Gastroesophageal sphincter (tissue), 4 donors: ENCODE results near the gene RELT. TPM values are rescaled to one million over a fixed set of nuclear protein-coding genes. Genes with fewer than 3 reads are reported as not detected.

Experiments used
- ATAC-seq: fragments of 150-250 bp; one replicate; pipeline ENCODE4 v1.9.1; 2016; ENCODE audit warnings: mild to moderate bottlenecking, moderate library complexity
- H3K27ac ChIP-seq, 4 donors: fragments of 200-600 bp; sonication (generic) in 3 of 4; 1 replicate in 3 of 4; 2 replicates in 1 of 4; pipeline ENCODE4 v1.5.1; 2016 to 2019
- H3K27me3 ChIP-seq: fragments of 200-600 bp; sonication (generic); one replicate; pipeline ENCODE4 v1.5.1; 2019
- H3K36me3 ChIP-seq, 2 donors: fragments of 200-600 bp; sonication (generic); one replicate each; pipeline ENCODE4 v1.5.1; 2019; ENCODE audit warnings: control low read depth in 1 of 2
- H3K4me1 ChIP-seq, 3 donors: fragments of 200-600 bp; sonication (generic); 1 replicate in 2 of 3; 2 replicates in 1 of 3; pipeline ENCODE4 v1.5.1; 2016 to 2019; ENCODE audit warnings: control low read depth in 2 of 3
- H3K4me3 ChIP-seq, 2 donors: fragments of 200-600 bp; sonication (generic); one replicate each; pipeline ENCODE4 v1.5.1; 2019; ENCODE audit warnings: mild to moderate bottlenecking in 1 of 2, moderate library complexity in 1 of 2
- H3K9me3 ChIP-seq, 3 donors: fragments of 200-600 bp; sonication (generic); one replicate each; pipeline ENCODE4 v1.5.1; 2017 to 2019; ENCODE audit warnings: control low read depth in 2 of 3
- EP300 ChIP-seq: sonication (generic); formaldehyde crosslinking; IDR thresholded peaks from one replicate; pipeline ENCODE4 v1.6.1; 2017; ENCODE audit warnings: antibody characterized with exemption, mild to moderate bottlenecking
- POLR2A ChIP-seq, 2 donors: fragments of 450-650 bp; IDR thresholded peaks; one replicate each; pipeline ENCODE4 v1.6.1; 2017; ENCODE audit warnings: antibody characterized with exemption in 2 of 2, mild to moderate bottlenecking in 2 of 2, moderate library complexity in 1 of 2
- POLR2AphosphoS5 ChIP-seq: sonication (generic); formaldehyde crosslinking; IDR thresholded peaks from one replicate; pipeline ENCODE4 v1.6.1; 2017; ENCODE audit warnings: antibody characterized with exemption
- WGBS, 2 donors: methylation state at CpG; one replicate each; pipeline ENCODE4 v1.1.5; 2018; ENCODE audit warnings: low coverage in 1 of 2; 5-methylcytosine and 5-hydroxymethylcytosine counted together
- total RNA-seq, 4 donors: library from RNA; depleted of rRNA; stranded (reverse); fragments of >200 nt; gene quantifications; one replicate each; pipeline ENCODE4 v1.1.0, GENCODE V29; 2016
- TF ChIP-seq, protein P1 (sequence below), 4 experiments: fragments of 200-600 bp in 2 of 4; fragments of 450-650 bp in 2 of 4; sonication (generic) in 1 of 4; IDR thresholded peaks; one replicate each; pipeline ENCODE4 v1.5.1; 2017 to 2019; ENCODE audit warnings: antibody characterized with exemption in 4 of 4, mild to moderate bottlenecking in 2 of 4, moderate library complexity in 2 of 4

The RELT gene
- total RNA-seq, 4 donors from 2014 or later = 2.3 to 5.7 (median 3.5) TPM

DNA sequence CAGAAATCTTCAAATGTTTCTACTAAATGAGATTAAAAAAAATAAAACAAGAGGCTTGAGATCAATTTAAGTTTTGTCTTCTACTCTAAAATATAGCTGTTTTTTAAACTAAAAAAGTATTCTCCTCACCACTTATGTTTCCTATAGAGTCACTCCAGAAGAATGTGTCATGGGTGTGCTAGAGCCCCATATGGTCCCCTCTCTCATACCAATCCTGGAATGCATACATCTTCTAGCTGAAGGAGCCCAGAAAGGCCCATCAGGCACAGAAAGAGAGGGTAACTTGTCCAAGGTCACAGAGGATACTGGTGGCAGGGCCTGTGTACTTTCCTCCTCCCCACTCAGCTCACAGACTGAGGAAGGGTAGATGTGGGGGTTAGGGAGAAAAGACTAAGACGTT, 34.4 kb downstream of the RELT start:
- no peak overlapping the region for H3K27ac ChIP-seq
- H3K27me3 ChIP-seq = no peaks in the 10 kb centered on the region
- peaks cover 0 to 54% of the 10 kb centered on the region in 2 donors for H3K36me3 ChIP-seq
- H3K4me1 ChIP-seq = peaks cover 0 to 18% (median 9%) of the 10 kb centered on the region in 3 donors
- WGBS, 2 donors = 88% methylated on average over 1 of the region's 1 CpG; no CpG with 5 or more reads in 1 of the 2 donors
- H3K4me3 ChIP-seq = no peak overlapping the region
- no peak for ATAC-seq
- TF ChIP-seq EP300 (no peak), POLR2A (IDR thresholded peaks at IDR 0.05) (no peak)
- H3K9me3 ChIP-seq = no peaks in the 10 kb centered on the region

DNA sequence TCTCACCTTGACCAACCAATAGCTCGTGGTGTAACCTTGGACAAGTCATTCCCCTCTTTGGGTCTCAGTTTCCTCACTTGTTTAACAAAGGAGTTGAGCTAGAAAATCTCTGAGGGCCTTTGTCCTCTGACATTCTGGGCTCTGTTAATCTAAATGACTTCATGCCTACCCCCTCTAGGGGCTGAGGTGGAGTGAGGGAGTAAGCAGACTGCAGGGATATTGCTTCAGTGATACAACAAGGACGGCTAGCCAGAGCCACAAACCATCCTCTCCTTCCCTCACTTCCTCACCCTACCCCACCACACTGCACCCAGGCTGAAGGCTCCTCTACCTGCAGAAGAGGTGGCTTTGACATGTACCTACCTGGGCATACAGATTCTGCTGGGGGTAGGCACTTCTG, 34.8 kb downstream of the RELT start:
- Histone ChIP-seq H3K4me1 (peaks cover 0 to 22% (median 9%) of the 10 kb centered on the region in 3 donors), H3K36me3 (peaks cover 0 to 50% of the 10 kb centered on the region in 2 donors), H3K27ac (no peak overlapping the region), H3K27me3 (no peaks in the 10 kb centered on the region), H3K9me3 (no peaks in the 10 kb centered on the region), H3K4me3 (no peak overlapping the region)
- WGBS, 2 donors = 100% methylated on average over 2 of the region's 2 CpGs; no CpG with 5 or more reads in 1 of the 2 donors
- no peak for ATAC-seq
- TF ChIP-seq, protein P1, sequence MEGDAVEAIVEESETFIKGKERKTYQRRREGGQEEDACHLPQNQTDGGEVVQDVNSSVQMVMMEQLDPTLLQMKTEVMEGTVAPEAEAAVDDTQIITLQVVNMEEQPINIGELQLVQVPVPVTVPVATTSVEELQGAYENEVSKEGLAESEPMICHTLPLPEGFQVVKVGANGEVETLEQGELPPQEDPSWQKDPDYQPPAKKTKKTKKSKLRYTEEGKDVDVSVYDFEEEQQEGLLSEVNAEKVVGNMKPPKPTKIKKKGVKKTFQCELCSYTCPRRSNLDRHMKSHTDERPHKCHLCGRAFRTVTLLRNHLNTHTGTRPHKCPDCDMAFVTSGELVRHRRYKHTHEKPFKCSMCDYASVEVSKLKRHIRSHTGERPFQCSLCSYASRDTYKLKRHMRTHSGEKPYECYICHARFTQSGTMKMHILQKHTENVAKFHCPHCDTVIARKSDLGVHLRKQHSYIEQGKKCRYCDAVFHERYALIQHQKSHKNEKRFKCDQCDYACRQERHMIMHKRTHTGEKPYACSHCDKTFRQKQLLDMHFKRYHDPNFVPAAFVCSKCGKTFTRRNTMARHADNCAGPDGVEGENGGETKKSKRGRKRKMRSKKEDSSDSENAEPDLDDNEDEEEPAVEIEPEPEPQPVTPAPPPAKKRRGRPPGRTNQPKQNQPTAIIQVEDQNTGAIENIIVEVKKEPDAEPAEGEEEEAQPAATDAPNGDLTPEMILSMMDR (IDR thresholded peaks at IDR 0.05) = no peak
- TF ChIP-seq EP300 (no peak), POLR2AphosphoS5 (no peak), POLR2A (IDR thresholded peaks at IDR 0.05) (no peak)

DNA sequence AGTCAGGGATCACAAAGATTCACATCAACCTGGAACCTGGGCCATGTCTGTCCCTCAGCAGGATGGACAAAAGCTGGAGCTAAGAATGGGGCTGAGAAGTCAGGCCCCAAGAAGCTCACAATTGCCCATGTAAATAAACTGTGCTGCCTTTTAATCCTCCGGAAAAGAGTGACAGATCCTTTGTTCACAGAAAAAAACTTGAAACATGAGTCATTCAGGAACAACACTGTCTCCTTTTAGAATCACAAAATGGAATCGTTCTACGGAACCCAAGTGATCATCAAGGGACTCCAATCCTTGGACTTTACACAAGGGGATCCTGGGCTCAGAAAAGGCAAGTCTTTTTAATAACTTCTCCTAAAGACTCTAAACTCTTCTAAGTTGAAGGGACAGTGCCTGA, 36.1 kb downstream of the RELT start:
- Histone ChIP-seq H3K27me3 (no peaks in the 10 kb centered on the region), H3K4me1 (peaks cover 0 to 22% (median 9%) of the 10 kb centered on the region in 3 donors), H3K27ac (no peak overlapping the region), H3K9me3 (no peaks in the 10 kb centered on the region), H3K4me3 (no peak overlapping the region), H3K36me3 (peaks cover 0 to 38% of the 10 kb centered on the region in 2 donors)
- TF ChIP-seq, protein P1 (IDR thresholded peaks at IDR 0.05) = no peak
- no peak for TF ChIP-seq EP300
- no peak for TF ChIP-seq POLR2AphosphoS5
- no peak for TF ChIP-seq POLR2A (IDR thresholded peaks at IDR 0.05)
- no peak for ATAC-seq
- 50 to 66% methylated on average over 1 to 3 of the region's 3 CpGs for WGBS, 2 donors

GRCh38 chr11:73413256-73413655, 37.1 kb downstream of the RELT start:
- Histone ChIP-seq H3K27me3 (no peaks in the 10 kb centered on the region), H3K9me3 (no peaks in the 10 kb centered on the region), H3K4me1 (peaks cover 0 to 22% (median 9%) of the 10 kb centered on the region in 3 donors), H3K27ac (no peak overlapping the region), H3K4me3 (no peak overlapping the region), H3K36me3 (peaks cover 0 to 36% of the 10 kb centered on the region in 2 donors)
- WGBS, 2 donors = 85 to 94% methylated on average over 2 of the region's 2 CpGs
- TF ChIP-seq POLR2AphosphoS5 (no peak), POLR2A (IDR thresholded peaks at IDR 0.05) (no peak), EP300 (no peak)
- TF ChIP-seq, protein P1 (IDR thresholded peaks at IDR 0.05) = no peak
- ATAC-seq = no peak

GRCh38 chr11:73414977-73415651, 38.9 kb downstream of the RELT start:
- TF ChIP-seq EP300 = no peak
- TF ChIP-seq, protein P1 (IDR thresholded peaks at IDR 0.05) = no peak
- Histone ChIP-seq H3K27ac (peak overlapping the region in 3 of 4 donors; percentile 29 to 39 (median 35)), H3K4me1 (peaks cover 0 to 22% (median 9%) of the 10 kb centered on the region in 3 donors), H3K9me3 (no peaks in the 10 kb centered on the region), H3K4me3 (no peak overlapping the region), H3K27me3 (no peaks in the 10 kb centered on the region), H3K36me3 (peaks cover 0 to 35% of the 10 kb centered on the region in 2 donors)
- peak; percentile 39 for ATAC-seq
- 20% methylated on average over 1 of the region's 1 CpG; no CpG with 5 or more reads in 1 of the 2 donors for WGBS, 2 donors
